Activated CD8-positive, alpha-beta memory T cell treated with anti-CD3 and anti-CD28 coated beads for 24 hours (primary cell): ENCODE measurements around the gene ZNF107.
"Not testable (repeated sequence)": the region's sequence is repeated elsewhere in the genome, so short reads cannot be mapped to it uniquely, and the experiment has no call there.

Source experiments
- DNase-seq: peaks from one replicate; pipeline ENCODE4 v3.0.0-alpha.2; 2020

The ZNF107 gene

DNA sequence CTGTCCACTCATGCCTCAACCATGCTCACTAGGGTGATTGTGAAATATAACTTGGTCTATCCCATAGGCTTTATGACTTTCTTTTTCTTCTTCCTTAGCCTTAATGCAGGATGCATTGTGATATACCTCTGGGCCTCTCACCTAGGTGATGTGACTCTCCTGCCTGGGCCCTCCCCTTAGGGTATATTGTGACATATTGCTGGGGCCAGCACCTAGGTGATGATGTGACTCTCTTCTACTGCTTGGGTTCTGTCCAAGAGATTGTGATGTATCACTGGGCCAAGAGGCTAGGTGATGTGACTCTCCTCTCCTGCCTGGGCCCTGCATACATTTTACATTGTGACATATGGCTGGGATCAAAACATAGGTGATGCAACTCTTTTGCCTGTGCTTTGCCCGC is 14.7 kb upstream of the ZNF107 start:
- no peak for DNase-seq

DNA sequence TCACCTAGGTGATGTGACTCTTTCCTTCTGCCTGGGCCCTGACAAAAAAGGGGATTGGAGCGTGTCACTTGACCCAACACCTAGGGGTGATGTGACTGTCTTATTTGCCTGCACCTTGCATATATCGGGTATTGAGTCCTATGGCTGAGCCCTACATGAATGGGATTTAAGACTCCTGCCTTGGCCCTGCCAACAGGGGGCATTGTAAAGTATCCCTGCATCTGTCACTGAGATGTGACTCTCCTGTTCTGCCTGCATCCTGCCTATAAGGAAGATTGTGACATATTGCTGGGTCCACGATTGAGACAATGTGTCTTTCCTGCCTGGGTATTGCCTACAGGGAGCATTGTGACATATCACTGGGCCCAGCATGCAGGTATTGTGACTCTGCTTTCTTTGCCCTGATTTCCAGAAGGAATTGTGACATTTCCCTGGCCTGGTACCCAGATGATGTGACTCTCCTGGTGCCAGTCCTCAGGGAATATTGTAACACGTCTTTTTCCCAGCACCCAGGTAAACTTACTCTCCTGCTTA is 14.2 kb upstream of the ZNF107 start:
- no peak for DNase-seq

DNA sequence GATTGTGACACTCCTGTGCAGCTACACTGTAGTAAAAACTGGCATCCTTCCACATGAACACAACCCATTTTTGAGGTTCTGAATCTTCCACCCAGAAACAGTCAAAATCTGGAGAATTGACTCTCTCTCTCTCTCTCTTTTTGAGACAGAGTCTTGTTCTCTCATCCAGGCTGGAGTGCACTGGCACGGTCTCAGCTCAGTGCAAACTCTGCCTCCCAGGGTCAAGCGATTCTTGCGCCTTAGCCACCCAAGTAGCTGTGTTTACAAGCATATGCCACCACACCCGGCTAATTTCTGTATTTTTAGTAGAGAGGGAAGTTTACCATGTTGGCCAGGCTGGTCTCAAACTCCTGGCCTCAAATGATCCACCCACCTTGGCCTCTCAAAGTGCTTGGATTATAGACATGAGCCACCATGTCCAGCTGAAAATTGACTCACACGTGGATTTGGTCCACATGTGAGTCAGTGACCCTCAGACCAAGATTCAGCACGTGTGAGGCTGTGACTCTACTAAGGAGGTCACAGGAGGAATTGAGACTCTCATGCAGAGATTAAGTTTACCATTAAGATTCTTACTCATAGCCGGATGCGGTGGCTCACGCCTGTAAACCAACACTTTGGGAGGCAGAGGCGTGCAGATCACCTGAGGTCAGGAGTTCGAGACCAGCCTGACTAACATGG is 12.1 kb upstream of the ZNF107 start:
- no peak for DNase-seq

DNA sequence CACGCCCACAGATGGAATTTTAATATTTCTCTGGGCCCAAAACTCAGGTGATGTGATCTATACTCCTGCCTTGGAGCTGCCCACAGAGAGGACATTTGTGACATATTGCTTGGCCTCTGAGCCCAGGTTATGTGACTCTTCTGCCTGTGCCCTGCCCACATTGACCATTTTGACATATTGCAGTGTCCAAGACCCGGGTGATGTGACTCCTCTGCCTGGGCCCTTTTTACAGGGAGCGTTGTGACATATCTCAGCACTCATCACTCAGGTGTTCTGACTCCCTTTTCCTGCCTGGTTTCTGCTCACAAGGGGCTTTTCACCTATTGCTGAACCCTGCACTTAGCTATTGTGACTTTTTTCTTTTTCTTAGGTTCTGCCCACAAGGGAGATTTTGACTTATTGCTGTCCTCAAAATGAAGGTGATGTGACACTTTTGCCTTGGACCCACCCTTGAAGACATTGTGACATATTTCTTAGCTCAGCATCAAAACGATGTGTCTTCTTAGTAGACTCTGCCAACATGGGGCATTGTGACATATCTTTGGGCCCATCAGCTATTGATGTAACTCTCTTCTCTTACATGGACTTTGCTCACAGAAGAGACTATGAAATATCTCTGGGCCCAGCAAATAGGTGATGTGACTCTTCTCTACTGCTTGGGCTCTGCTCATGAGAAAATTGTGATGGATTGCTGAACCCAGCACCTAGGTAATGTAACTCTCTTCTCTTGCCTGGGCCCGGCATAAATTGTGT is 11.0 kb upstream of the ZNF107 start:
- DNase-seq, result no peak

DNA sequence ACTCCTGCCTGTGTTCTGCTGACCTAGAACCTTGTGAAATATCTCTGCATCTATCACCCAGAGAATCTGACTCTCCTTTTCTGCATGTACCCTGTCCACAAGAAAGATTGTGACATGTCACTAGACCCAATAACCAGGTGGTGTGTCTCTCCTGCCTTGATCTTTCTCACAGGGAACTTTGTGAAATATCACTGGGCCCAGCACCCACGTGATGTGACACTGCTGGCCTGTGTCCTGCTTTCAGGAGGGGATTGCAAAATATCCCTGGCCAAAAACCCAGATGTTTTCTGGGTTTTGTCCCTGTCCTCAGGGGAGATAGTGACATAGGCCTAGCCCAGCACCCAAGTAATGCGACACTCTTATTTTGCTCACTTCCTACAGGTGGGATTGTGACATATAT is 10.1 kb upstream of the ZNF107 start:
- no peak for DNase-seq

DNA sequence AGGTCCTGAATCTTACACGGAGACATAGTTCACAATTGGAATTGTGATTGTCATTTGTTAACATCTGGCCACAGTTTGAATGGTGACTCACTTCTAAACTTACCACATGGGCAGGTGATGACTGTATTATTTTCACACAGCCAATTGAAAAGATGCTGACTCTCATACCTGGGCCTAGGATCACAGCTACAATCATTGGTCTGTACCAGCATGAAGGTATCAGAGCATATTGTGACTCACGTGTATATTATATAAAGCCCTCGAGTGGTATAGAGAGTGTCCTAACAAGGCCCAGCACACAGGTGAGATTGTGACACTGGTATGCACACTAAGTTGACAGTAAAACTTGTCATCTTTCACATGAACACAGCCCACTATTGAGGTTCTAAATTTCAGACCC is 9.4 kb upstream of the ZNF107 start:
- DNase-seq, result no peak

DNA sequence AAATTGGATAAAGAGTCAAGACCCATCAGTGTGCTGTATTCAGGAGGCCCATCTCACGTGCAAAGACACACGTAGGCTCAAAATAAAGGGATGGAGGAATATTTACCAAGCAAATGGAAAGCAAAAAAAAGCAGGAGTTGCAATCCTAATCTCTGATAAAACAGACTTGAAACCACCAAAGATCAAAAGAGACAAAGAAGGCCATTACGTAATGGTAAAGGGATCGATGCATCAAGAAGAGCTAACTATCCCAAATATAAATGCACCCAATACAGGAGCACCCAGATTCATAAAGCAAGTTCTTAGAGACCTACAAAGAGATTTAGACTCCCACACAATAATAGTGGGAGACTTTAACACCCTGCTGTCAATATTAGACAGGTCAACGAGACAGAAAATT is 3.8 kb upstream of the ZNF107 start:
- DNase-seq, result not testable (repeated sequence)

DNA sequence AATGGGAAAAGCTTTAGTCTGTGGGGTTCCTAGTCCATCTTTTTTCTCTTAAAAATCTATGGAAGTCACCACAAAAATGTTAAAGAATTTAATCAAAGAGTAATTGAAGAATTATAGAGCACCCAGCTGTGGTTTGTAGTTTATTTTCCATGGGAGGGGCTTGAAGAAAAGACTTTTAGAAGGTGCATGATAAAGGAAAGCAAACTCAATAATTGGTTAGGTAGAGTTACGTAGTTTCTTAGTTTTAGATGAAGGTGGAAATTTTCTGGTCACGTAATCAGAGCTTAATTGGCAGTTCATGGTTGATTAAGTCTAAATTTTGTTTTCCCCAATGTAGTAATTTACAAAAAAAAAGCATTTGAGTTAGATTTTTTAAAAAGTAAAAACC is 724 bp downstream of the ZNF107 start:
- no peak for DNase-seq

DNA sequence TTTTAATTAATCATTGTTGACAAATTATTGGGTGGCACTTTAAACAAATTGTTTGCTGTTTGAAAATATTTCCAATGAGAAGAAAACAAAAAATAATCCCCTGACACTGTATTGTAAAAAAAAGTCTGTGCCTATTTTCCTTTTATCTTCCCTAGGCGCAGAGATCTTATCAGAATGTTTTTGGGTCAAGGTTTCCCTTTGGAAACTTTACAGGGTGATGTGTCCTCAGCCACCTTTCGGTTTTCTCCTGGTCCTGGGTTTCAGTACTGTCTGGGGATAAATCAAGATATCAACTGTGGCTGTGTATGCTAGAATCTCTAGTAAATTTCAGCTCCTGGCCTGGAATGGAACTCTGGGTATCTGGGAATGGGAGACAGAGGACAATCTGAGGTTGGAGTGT is 1.4 kb downstream of the ZNF107 start:
- no peak for DNase-seq

DNA sequence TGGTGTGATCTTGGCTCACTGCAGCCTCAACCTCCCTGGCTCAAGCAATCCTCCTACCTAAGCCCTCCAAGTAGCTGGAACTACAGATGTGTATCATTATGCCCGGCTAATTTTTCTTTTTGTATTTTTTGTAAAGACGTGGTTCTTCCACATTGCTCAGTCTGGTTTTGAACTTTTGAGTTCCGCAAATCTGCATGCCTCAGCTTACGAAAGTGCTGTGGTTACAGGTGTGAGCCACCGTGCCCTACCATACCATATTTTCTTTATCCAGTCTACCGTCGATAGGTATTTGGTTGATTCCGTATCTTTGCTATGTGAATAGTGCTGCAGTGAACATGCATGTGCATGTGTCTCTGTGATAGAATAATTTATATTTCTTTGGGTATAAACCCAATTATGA is 6.5 kb downstream of the ZNF107 start:
- no peak for DNase-seq

DNA sequence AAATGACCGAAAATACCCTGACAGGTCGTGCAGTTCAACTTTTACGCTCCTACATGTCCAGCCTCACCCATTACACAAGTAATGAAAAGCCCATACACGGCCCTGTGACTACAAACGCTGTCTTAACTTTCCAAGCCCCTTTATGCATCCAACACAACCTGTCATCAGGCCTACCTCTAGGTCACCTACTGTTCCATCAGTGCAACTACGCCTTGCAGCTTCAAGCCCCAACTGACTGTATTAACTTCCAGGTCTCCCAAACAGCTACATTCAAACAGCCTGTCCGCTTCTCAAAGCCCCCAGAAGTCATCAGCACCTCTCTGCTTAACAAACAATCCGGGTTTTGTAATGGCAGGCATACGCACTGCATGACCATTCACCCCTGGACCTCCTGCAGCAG is 19.2 kb downstream of the ZNF107 start:
- DNase-seq, result no peak

DNA sequence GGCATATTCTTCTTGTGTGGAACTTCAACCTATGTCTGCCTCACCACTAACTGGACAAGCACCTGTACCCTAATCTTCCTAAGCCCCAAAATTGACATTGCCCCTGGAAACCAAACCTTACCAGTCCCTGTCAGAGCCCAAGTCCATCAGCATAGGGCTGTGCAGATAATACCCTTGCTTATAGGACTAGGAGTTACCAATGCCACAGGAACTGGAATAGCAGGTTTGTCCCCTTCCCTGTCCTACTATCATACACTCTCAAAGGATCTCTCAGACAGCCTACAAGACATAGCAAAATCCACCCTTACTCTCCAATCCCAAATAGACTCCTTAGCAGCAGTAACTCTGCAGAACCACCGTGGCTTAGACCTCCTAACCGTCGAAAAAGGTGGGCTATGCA is 19.8 kb downstream of the ZNF107 start:
- no peak for DNase-seq

DNA sequence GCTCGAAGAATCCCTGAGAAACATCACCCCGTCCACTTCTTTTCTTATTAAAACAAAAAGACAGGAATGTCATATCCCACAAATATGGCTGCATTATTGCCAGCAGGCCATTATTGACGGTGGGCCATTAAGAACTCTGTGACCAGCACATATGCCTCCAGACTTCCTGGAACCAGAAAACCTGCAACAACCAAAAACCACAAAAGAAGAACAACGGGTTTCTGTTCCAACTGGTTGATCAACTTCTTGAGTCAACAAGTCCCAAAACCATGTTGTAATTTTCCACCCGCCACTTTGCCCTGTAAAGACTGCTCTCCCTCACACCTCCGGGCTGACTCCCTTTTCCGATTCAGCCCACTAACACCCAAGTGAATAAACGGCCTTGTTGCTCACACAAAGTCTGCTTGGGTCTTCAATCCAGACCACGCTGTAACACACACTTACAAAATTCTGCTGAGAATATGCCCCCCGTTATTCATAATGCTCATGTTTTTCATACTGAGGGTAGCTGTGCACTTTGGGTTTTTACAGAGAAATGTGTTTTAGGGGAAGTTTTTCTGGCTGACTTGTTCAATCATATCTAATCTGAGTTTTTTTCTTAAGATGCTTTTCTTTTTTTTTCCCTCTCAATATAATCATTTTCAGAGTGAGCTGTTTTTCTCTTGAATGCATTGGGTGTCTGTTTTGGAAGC is 20.7 kb downstream of the ZNF107 start:
- DNase-seq, result no peak

DNA sequence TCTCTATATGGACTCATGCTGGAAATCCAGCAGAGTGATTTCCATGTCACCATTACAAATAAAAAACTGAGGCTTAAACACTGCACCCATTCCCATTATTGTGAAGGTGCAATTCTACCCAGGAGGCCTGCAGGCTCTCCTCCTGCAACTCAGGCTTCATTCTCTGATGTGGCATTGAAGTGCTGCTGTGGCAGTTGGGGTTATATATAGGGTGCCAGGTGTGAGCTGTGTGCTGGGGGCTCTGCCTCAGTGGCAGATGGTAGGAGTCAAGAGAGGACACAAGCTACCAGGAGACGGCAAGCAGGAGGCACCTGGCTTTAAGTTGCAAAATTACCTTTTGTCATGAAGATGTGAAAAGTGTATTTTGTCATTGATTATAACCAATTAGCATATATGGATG is 21.3 kb downstream of the ZNF107 start:
- DNase-seq, result no peak

DNA sequence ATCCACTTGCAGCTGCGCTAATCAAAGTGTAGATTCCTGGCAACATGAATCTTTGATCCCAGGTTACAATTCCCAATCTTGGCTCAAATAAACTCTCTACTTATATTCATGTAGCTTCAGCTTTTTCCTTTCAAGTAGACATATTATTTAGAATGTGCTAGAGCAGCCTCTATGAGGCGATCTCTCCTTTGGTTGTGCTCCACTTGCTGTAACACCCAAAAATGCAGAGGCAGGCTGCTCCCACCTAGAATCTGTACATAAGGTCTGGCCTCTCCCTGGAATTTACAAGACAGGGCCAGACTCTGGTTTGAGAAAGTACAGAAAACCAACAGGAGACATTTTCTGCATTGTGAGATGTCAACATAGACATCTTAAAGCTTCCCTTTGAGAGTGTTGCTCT is 23.1 kb downstream of the ZNF107 start:
- DNase-seq, result no peak

DNA sequence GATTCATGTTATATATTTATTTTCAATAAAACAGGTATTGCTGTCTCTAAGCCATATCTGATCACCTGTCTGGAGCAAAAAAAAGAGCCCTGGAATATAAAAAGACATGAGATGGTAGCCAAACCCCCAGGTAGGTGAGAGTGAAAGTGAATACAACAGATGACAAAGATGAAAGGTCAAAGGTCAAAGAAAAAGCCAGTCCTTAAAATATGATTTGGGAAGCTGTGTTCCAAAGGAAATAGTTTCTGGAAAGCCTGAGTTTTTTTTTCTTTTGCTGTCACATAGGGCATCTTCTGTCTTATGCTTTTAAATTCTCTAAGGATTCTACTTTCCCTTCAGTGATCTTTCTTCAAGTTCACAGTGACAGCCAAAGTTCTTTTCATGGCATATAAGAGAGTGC is 25.9 kb downstream of the ZNF107 start:
- no peak for DNase-seq

DNA sequence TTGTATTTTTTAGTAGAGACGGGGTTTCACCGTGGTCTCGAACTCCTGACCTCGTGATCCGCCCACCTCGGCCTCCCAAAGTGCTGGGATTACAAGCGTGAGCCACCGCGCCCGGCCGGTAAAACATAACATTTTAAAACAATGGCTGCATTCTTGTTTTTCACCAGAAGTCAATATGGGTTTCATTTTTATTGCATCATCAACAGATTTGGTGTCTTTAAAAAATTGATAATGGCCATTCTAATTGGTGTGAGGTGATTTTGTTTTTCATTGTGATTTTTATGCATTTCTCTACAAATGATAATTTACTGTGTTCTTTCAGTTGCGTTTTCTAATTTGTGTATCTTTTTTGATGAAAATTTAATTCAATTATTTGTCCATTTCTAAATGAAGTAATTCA is 31.9 kb downstream of the ZNF107 start:
- DNase-seq, result not testable (repeated sequence)

DNA sequence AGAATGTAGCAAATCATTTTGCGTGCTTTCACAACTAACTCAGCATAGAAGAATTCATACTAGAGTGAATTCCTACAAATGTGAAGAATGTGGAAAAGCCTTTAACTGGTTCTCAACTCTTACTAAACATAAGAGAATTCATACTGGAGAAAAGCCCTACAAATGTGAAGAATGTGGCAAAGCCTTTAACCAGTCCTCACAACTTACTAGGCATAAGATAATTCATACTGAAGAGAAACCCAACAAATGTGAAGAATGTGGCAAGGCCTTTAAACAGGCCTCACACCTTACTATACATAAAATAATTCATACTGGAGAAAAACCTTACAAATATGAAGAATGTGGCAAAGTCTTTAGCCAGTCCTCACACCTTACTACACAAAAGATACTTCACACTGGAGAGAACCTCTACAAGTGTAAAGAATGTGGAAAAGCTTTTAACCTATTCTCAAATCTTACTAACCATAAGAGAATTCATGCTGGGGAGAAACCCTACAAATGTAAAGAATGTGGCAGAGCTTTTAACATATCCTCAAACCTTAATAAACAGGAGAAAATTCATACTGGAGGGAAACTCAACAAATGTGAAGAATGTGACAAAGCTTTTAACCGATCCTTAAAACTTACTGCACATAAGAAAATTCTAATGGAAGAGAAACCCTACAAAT is 40.8 kb downstream of the ZNF107 start:
- DNase-seq, result no peak

DNA sequence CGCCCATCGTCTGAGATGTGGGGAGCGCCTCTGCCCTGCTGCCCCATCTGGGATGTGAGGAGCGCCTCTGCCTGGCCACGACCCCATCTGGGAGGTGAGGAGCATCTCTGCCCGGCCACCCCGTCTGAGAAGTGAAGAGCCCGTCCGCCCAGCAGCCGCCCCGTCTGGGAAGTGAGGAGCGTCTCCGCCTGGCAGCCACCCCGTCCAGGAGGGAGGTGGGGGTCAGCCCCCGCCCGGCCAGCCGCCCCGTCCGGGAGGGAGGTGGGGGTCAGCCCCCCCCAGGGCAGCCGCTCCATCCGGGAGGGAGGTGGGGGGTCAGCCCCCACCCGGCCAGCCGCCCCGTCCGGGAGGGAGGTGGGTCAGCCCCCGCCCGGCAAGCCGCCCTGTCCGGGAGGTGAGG is 52.0 kb downstream of the ZNF107 start:
- DNase-seq, result not testable (repeated sequence)

DNA sequence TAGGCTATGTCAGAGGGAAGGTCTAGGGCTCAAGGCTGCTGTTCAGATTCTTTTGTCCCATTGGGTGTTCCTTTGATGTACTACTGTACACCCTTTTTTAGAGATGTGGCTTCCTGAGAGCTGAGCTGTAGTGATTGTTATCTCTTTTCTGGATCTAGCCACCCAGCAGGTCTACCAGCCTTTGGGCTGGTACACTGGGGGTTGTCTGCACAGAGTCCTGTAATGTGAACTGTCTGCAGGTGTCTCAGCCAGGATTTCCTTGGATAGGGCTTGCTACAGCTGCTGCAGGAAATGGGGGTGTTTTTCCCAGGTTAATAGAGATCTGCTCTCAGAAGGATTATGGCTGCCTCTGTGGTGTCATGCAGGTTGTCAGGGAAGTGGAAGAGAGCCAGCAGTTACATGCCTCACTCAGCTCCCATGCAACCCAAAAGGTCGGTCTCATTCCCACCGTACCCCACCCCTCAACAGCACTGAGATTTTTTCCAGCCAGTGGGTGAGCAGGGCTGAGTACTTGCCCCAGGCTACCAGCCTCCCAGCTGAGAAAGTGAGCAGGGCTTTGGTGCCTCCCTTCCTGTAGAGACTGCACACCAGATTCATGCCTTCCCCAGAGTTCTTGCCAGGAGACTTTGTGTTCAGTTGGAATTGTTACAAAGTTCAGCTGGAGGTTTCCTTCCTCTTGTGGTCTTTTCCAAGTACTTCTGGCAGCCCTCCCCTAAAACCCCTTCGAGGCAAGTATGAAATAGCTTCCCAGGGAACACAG is 63.3 kb downstream of the ZNF107 start:
- DNase-seq, result no peak

DNA sequence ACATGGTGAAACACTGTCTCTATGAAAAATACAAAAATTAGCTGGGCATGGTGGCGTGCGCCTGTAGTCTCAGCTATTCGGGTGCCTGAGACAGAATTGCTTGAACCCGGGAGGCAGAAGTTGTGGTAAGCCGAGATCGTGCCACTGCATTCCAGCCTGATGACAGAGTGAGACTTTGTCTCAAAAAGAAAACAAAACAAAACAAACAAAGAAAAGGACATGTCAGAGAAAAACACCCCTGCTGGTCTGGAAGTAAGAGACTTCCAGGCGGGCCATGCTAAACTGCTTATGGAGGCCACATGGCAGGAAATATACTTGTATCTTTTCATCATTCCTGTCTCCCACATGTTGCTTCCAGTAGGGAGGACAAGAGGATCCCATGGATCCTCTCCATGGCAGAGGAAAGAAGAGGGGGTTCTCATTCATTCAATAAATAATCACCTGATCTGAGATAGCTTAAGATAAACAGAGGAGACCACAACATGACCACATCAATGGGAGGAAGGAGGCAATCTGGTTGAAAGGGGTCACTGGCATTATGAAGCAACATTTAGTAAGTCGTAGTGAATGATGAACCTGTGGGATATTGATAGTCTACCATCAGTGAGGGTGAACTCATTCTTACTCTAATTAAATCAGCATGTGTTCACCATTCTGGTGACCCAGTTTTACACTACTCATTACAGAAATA is 67.8 kb downstream of the ZNF107 start:
- no peak for DNase-seq

DNA sequence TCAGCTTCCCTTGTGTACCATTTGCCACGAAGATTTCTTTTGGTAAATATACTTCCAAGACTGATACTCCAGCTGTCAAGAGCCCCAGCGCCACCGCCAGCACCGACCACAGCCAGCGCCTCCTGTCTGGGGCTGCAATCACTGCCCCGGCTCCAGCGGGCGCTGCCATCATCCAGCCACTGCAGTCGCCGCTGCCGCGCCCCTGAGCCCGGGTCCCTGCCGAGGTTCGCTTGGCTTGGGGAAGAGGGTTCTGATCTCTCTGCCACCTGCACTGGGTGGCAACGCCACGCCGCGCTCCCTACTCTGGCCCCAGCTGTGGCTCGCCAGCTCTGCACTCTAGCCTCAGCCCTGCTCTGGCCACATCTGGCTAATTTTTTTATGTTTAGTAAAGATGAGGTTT is 70.6 kb downstream of the ZNF107 start:
- no peak for DNase-seq
